H9 (cell line): ENCODE results near the gene KIF19. TPM values are rescaled to one million over a fixed set of nuclear protein-coding genes. Genes with fewer than 3 reads are reported as not detected.

Experiments used
- DNase-seq: peaks from one replicate; pipeline ENCODE4 v3.0.0-alpha.2; 2017
- H2AFZ ChIP-seq: one replicate; pipeline ENCODE4 v1.6.1; 2013; ENCODE audit warnings: mild to moderate bottlenecking, low read length, control low read depth, moderate library complexity
- H2AK5ac ChIP-seq: 2 replicates; pipeline ENCODE4 v1.6.1; 2013; ENCODE audit warnings: low read length, control low read depth, mixed read lengths; ENCODE audit not compliant: insufficient read length
- H2BK120ac ChIP-seq: one replicate; pipeline ENCODE4 v1.6.1; 2013; ENCODE audit warnings: low read depth, mild to moderate bottlenecking, low read length, control low read depth, inconsistent platforms; ENCODE audit not compliant: poor library complexity, severe bottlenecking
- H2BK12ac ChIP-seq: 2 replicates; pipeline ENCODE4 v1.6.1; 2013; ENCODE audit warnings: low read length, control low read depth, mixed read lengths, low read depth; ENCODE audit not compliant: insufficient read length
- H2BK15ac ChIP-seq: 2 replicates; pipeline ENCODE4 v1.6.1; 2013; ENCODE audit warnings: low read depth, low read length, control low read depth
- H2BK20ac ChIP-seq: one replicate; pipeline ENCODE4 v1.6.1; 2013; ENCODE audit warnings: low read depth, mild to moderate bottlenecking, low read length, control low read depth, inconsistent platforms; ENCODE audit not compliant: poor library complexity, severe bottlenecking
- H2BK5ac ChIP-seq: 2 replicates; pipeline ENCODE4 v1.6.1; 2013; ENCODE audit warnings: low read length, control low read depth, mixed read lengths; ENCODE audit not compliant: insufficient read length
- H3K14ac ChIP-seq: 2 replicates; pipeline ENCODE4 v1.6.1; 2013; ENCODE audit warnings: low read length, control low read depth; ENCODE audit not compliant: insufficient read depth
- H3K18ac ChIP-seq: 2 replicates; pipeline ENCODE4 v1.6.1; 2013; ENCODE audit warnings: low read depth, mild to moderate bottlenecking, mixed read lengths, low read length, control low read depth; ENCODE audit not compliant: insufficient read length
- H3K23ac ChIP-seq: 2 replicates; pipeline ENCODE4 v1.6.1; 2013; ENCODE audit warnings: low read length, control low read depth, mixed read lengths, low read depth; ENCODE audit not compliant: insufficient read length
- H3K23me2 ChIP-seq: 2 replicates; pipeline ENCODE4 v1.6.1; 2013; ENCODE audit warnings: low read depth, mild to moderate bottlenecking, mixed read lengths, low read length, control low read depth; ENCODE audit not compliant: insufficient read length, poor library complexity, severe bottlenecking
- H3K27ac ChIP-seq: 2 replicates; pipeline ENCODE4 v1.5.1; 2013; ENCODE audit warnings: low read length, control low read depth, mixed read lengths, low read depth; ENCODE audit not compliant: insufficient read length
- H3K27me3 ChIP-seq: 2 replicates; pipeline ENCODE4 v1.6.1; 2013; ENCODE audit warnings: low read length, control low read depth, inconsistent platforms; ENCODE audit not compliant: insufficient read depth
- H3K4ac ChIP-seq: 2 replicates; pipeline ENCODE4 v1.6.1; 2013; ENCODE audit warnings: low read depth, mild to moderate bottlenecking, control low read depth, inconsistent platforms, low read length, moderate library complexity
- H3K4me1 ChIP-seq: 2 replicates; pipeline ENCODE4 v1.6.1; 2013; ENCODE audit warnings: low read length, control low read depth, inconsistent platforms; ENCODE audit not compliant: insufficient read depth
- H3K4me2 ChIP-seq: 2 replicates; pipeline ENCODE4 v1.6.1; 2013; ENCODE audit warnings: low read length, control low read depth, mixed read lengths; ENCODE audit not compliant: insufficient read length, insufficient read depth
- H3K56ac ChIP-seq: 2 replicates; pipeline ENCODE4 v1.6.1; 2013; ENCODE audit warnings: low read depth, mild to moderate bottlenecking, mixed read lengths, low read length, control low read depth; ENCODE audit not compliant: insufficient read length
- H3K79me1 ChIP-seq: 2 replicates; pipeline ENCODE4 v1.6.1; 2013; ENCODE audit warnings: low read depth, mild to moderate bottlenecking, moderate library complexity, low read length, control low read depth, inconsistent platforms; ENCODE audit not compliant: insufficient read depth, poor library complexity, severe bottlenecking
- H3K79me2 ChIP-seq: 2 replicates; pipeline ENCODE4 v1.6.1; 2013; ENCODE audit warnings: low read length, control low read depth, inconsistent platforms; ENCODE audit not compliant: insufficient read depth
- H3K9ac ChIP-seq: 2 replicates; pipeline ENCODE4 v1.6.1; 2013; ENCODE audit warnings: low read length, control low read depth, mixed read lengths; ENCODE audit not compliant: insufficient read length; ENCODE audit errors: extremely low read depth
- H3K9me3 ChIP-seq: one replicate; pipeline ENCODE4 v1.6.1; 2013; ENCODE audit warnings: low read depth, low read length, inconsistent platforms; ENCODE audit not compliant: control insufficient read depth
- H3T11ph ChIP-seq: one replicate; pipeline ENCODE4 v1.6.1; 2013; ENCODE audit warnings: mild to moderate bottlenecking, low read length, control low read depth, inconsistent platforms
- H4K20me1 ChIP-seq: one replicate; pipeline ENCODE4 v1.6.1; 2013; ENCODE audit not compliant: control insufficient read depth, insufficient read length, insufficient read depth
- H4K5ac ChIP-seq: 2 replicates; pipeline ENCODE4 v1.6.1; 2013; ENCODE audit warnings: low read depth, mild to moderate bottlenecking, mixed read lengths, low read length, control low read depth; ENCODE audit not compliant: insufficient read length
- H4K8ac ChIP-seq: replicated peaks from 2 replicates; pipeline ENCODE4 v1.6.1; 2013; ENCODE audit warnings: low read length, control low read depth, mixed read lengths, low read depth; ENCODE audit not compliant: insufficient read length
- H4K91ac ChIP-seq: 2 replicates; pipeline ENCODE4 v1.6.1; 2013; ENCODE audit warnings: low read depth, mild to moderate bottlenecking, moderate library complexity, mixed read lengths, low read length, control low read depth; ENCODE audit not compliant: insufficient read length
- H3K27ac Mint-ChIP-seq, 3 experiments: 2 replicates in 2 of 3; 3 replicates in 1 of 3; pipeline ENCODE4 v1.8.0; 2020 to 2021; ENCODE audit warnings: mixed read lengths in 3 of 3, mild to moderate bottlenecking in 1 of 3, moderate library complexity in 1 of 3
- H3K27me3 Mint-ChIP-seq: 2 replicates; pipeline ENCODE4 v1.8.0; 2021; ENCODE audit warnings: low read depth, mild to moderate bottlenecking, moderate library complexity, mixed read lengths
- H3K36me3 Mint-ChIP-seq, 3 experiments: 2 replicates in 2 of 3; 3 replicates in 1 of 3; pipeline ENCODE4 v1.8.0; 2020 to 2021; ENCODE audit warnings: low read depth in 3 of 3, mixed read lengths in 3 of 3; ENCODE audit not compliant: insufficient read depth in 1 of 3
- H3K4me1 Mint-ChIP-seq, 2 experiments: 2 replicates each; pipeline ENCODE4 v1.8.0; 2020; ENCODE audit warnings: mixed read lengths in 2 of 2
- H3K4me3 Mint-ChIP-seq, 2 experiments: 2 replicates in 1 of 2; 3 replicates in 1 of 2; pipeline ENCODE4 v1.8.0; 2020 to 2021; ENCODE audit warnings: mild to moderate bottlenecking in 2 of 2, mixed read lengths in 2 of 2, moderate library complexity in 1 of 2
- H3K9me3 Mint-ChIP-seq, 2 experiments: 2 replicates in 1 of 2; 3 replicates in 1 of 2; pipeline ENCODE4 v1.8.0; 2020; ENCODE audit warnings: mild to moderate bottlenecking in 2 of 2, mixed read lengths in 2 of 2, moderate library complexity in 1 of 2
- WGBS: extraction: QIAGEN DNeasy Blood & Tissue Kit; methylation state at CpG from one replicate; pipeline ENCODE4 v1.1.7; 2013; ENCODE audit warnings: missing lambda C conversion rate, low lambda C conversion rate, mixed read lengths; ENCODE audit not compliant: insufficient read length; ENCODE audit errors: extremely low coverage; 5-methylcytosine and 5-hydroxymethylcytosine counted together
- total RNA-seq: library from RNA; stranded (reverse); gene quantifications from 2 replicates; pipeline ENCODE4 v1.2.1, GENCODE V29; 2021
- TF ChIP-seq, protein P1 (sequence below): fragments of 200-600 bp; sonication (generic); conservative IDR thresholded peaks from 3 replicates; pipeline ENCODE4 v1.8.0; 2021; ENCODE audit warnings: antibody characterized with exemption, mild to moderate bottlenecking

KIF19 gene
- total RNA-seq, 1 experiment from 2014 or later = 0.13 TPM

DNA sequence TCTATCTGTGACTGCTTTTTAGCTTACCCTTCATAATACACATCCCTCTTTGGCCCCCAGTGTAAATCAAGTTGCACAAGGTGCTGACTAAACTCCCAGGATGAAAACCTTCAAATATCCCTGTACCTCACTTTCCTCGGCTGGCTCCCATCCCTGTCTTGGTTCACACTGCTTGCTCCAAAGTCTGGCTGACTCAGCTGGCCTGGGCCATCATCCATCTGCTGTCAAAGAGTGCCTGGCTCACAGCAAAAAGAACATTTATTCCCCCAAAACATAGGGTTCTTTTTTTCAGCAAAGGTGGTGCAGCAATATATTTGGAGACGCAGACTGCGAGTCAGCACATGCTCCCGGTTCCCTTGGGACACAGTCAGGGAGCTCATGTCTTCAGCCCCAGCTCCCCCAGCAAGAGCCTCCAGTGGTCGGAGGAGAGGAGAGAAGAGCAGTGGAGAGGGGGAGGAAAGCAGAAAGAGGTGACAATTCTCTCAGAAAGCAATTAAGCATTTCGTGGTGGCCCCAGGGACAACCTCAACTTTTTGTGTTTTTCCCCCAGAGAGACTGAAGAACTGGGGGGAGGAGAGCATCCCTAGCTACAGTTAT, 67.4 kb downstream of the KIF19 start:
- no peaks in the 10 kb centered on the region for H3K79me1 ChIP-seq
- no peak overlapping the region for H2BK120ac ChIP-seq
- H4K5ac ChIP-seq = no peak overlapping the region
- H2BK12ac ChIP-seq = no peak overlapping the region
- H3K27me3 ChIP-seq = no peaks in the 10 kb centered on the region
- no peak overlapping the region for H3K56ac ChIP-seq
- Mint-ChIP-seq H3K27me3 (peaks cover 10% of the 10 kb centered on the region), H3K36me3 (no peaks in the 10 kb centered on the region; a peak in 1 of 7 replicates), H3K9me3 (peaks cover 0 to 4% of the 10 kb centered on the region in 2 experiments; a peak in 1 of 5 replicates), H3K27ac (no peak overlapping the region), H3K4me1 (peaks cover 10 to 28% of the 10 kb centered on the region in 2 experiments), H3K4me3 (no peak overlapping the region; a peak in 1 of 5 replicates)
- no peaks in the 10 kb centered on the region for H3K79me2 ChIP-seq
- no peak overlapping the region for H3T11ph ChIP-seq
- no peak overlapping the region for H2BK5ac ChIP-seq
- no peaks in the 10 kb centered on the region for H4K20me1 ChIP-seq
- no peak overlapping the region for H3K4ac ChIP-seq
- H3K23me2 ChIP-seq = peaks cover 2% of the 10 kb centered on the region
- H3K27ac ChIP-seq = no peak overlapping the region
- H3K9me3 ChIP-seq = no peaks in the 10 kb centered on the region
- no peak overlapping the region for H3K23ac ChIP-seq
- H4K91ac ChIP-seq = no peak overlapping the region
- H3K9ac ChIP-seq = no peak overlapping the region
- H2AFZ ChIP-seq = no peak overlapping the region
- no peak for DNase-seq
- H2BK20ac ChIP-seq = no peak overlapping the region
- no peak overlapping the region for H3K18ac ChIP-seq
- H3K14ac ChIP-seq = no peak overlapping the region
- TF ChIP-seq, protein P1, sequence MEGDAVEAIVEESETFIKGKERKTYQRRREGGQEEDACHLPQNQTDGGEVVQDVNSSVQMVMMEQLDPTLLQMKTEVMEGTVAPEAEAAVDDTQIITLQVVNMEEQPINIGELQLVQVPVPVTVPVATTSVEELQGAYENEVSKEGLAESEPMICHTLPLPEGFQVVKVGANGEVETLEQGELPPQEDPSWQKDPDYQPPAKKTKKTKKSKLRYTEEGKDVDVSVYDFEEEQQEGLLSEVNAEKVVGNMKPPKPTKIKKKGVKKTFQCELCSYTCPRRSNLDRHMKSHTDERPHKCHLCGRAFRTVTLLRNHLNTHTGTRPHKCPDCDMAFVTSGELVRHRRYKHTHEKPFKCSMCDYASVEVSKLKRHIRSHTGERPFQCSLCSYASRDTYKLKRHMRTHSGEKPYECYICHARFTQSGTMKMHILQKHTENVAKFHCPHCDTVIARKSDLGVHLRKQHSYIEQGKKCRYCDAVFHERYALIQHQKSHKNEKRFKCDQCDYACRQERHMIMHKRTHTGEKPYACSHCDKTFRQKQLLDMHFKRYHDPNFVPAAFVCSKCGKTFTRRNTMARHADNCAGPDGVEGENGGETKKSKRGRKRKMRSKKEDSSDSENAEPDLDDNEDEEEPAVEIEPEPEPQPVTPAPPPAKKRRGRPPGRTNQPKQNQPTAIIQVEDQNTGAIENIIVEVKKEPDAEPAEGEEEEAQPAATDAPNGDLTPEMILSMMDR = no peak
- no peak overlapping the region for H3K4me2 ChIP-seq
- no CpG with 5 or more reads among the region's 6 CpGs for WGBS
- H2BK15ac ChIP-seq = no peak overlapping the region
- no peak overlapping the region for H2AK5ac ChIP-seq
- no peak overlapping the region for H4K8ac ChIP-seq
- no peaks in the 10 kb centered on the region for H3K4me1 ChIP-seq
